HEK293T (cell line): Measurements from ENCODE around the gene ADGRB3.

ENCODE experiments used
- CTCF ChIA-PET: fragments of 350-600 bp; formaldehyde crosslinking; extraction: SDS; loops from one replicate; lab custom pipeline; 2021; ENCODE audit warnings: antibody characterized with exemption, inconsistent platforms; lab: Yijun Ruan, JAX
- POLR2A ChIA-PET: fragments of 350-600 bp; formaldehyde crosslinking; extraction: SDS; loops from one replicate; lab custom pipeline; 2020; ENCODE audit warnings: antibody characterized with exemption, inconsistent platforms; lab: Yijun Ruan, JAX
- DNase-seq: peaks from one replicate; pipeline ENCODE4 v3.0.0; 2012; ENCODE audit warnings: mixed read lengths; ENCODE audit errors: extremely low spot score
- ARNT ChIP-seq: fragments of 450-650 bp; IDR thresholded peaks from 2 replicates; pipeline ENCODE4 v1.6.1; 2017; ENCODE audit warnings: mild to moderate bottlenecking
- BHLHE40 ChIP-seq: fragments of 450-650 bp; IDR thresholded peaks from 2 replicates; pipeline ENCODE4 v1.6.1; 2016; ENCODE audit warnings: mild to moderate bottlenecking, moderate library complexity, borderline replicate concordance
- CTBP1 ChIP-seq: fragments of 450-650 bp; IDR thresholded peaks from 2 replicates; pipeline ENCODE4 v1.6.1; 2016; ENCODE audit warnings: borderline replicate concordance
- ELF4 ChIP-seq: fragments of 450-650 bp; IDR thresholded peaks from 2 replicates; pipeline ENCODE4 v1.6.1; 2017; ENCODE audit warnings: antibody characterized with exemption
- FOXA1 ChIP-seq: fragments of 450-650 bp; IDR thresholded peaks from 2 replicates; pipeline ENCODE4 v1.6.1; 2016; ENCODE audit warnings: mild to moderate bottlenecking
- FOXK2 ChIP-seq: fragments of 450-650 bp; IDR thresholded peaks from 2 replicates; pipeline ENCODE4 v1.6.1; 2016; ENCODE audit warnings: mild to moderate bottlenecking
- FOXM1 ChIP-seq: fragments of 450-650 bp; IDR thresholded peaks from 2 replicates; pipeline ENCODE4 v1.6.1; 2017; ENCODE audit warnings: mild to moderate bottlenecking, borderline replicate concordance
- HDGF ChIP-seq: fragments of 450-650 bp; IDR thresholded peaks from 2 replicates; pipeline ENCODE4 v1.6.1; 2017; ENCODE audit warnings: antibody characterized with exemption, borderline replicate concordance
- L3MBTL2 ChIP-seq: fragments of 450-650 bp; conservative IDR thresholded peaks from 2 replicates; pipeline ENCODE4 v1.6.1; 2016; ENCODE audit warnings: mild to moderate bottlenecking
- LEF1 ChIP-seq: fragments of 450-650 bp; IDR thresholded peaks from 2 replicates; pipeline ENCODE4 v1.6.1; 2017; ENCODE audit warnings: mild to moderate bottlenecking, borderline replicate concordance
- NFRKB ChIP-seq: fragments of 450-650 bp; IDR thresholded peaks from 2 replicates; pipeline ENCODE4 v1.6.1; 2016; ENCODE audit warnings: mild to moderate bottlenecking, moderate library complexity
- PKNOX1 ChIP-seq: fragments of 450-650 bp; IDR thresholded peaks from 2 replicates; pipeline ENCODE4 v1.6.1; 2016
- SP1 ChIP-seq: fragments of 450-650 bp; IDR thresholded peaks from 2 replicates; pipeline ENCODE4 v1.6.1; 2017
- SUZ12 ChIP-seq: fragments of 450-650 bp; IDR thresholded peaks from 2 replicates; pipeline ENCODE4 v1.6.1; 2016; ENCODE audit warnings: mild to moderate bottlenecking
- TARDBP ChIP-seq: fragments of 450-650 bp; IDR thresholded peaks from 2 replicates; pipeline ENCODE4 v1.6.1; 2016
- ZNF384 ChIP-seq: fragments of 450-650 bp; IDR thresholded peaks from 2 replicates; pipeline ENCODE4 v1.6.1; 2016

Gene ADGRB3

DNA sequence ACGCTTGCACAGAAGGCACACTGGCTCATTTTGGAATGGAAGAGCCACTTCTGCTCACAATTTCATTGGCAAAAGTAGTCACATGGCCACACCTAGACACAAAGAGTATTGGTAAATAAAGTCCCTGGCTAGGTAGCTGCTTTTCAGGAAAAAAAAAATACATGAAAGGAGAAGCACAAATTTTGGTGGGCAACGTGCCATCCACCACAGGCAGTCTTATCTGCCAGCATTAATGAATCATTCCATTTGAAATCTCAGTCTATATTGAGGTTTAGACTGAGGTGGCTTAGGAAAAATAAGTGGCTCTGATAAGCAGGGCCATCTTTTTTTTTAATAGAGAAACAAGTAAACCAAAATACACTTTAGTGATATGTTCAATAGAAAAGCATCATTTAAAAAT lies 44.3 kb downstream of the ADGRB3 start:
- TF ChIP-seq ZNF384, result no peak
- TF ChIP-seq ELF4, result no peak
- TF ChIP-seq CTBP1, result no peak
- no peak for TF ChIP-seq HDGF
- no peak for TF ChIP-seq TARDBP
- TF ChIP-seq PKNOX1, result no peak
- no peak for TF ChIP-seq FOXK2
- POLR2A ChIA-PET, result no interaction called here
- CTCF ChIA-PET, result no interaction called here
- DNase-seq, result no peak

- POLR2A ChIA-PET, result no interaction called here
- DNase-seq, result no peak
- CTCF ChIA-PET, result no interaction called here
Measured at GRCh38 chr6:68680264-68680663, 45.2 kb downstream of the ADGRB3 start.

GRCh38 chr6:68689910-68690309 lies 54.8 kb downstream of the ADGRB3 start:
- CTCF ChIA-PET, result no interaction called here
- TF ChIP-seq LEF1 (no peak), FOXK2 (no peak), PKNOX1 (no peak), TARDBP (no peak), ZNF384 (no peak), ELF4 (no peak), L3MBTL2 (no peak), HDGF (no peak), SP1 (no peak), SUZ12 (no peak), FOXA1 (no peak), BHLHE40 (no peak), NFRKB (no peak), CTBP1 (no peak), ARNT (no peak), FOXM1 (no peak)
- POLR2A ChIA-PET, result no interaction called here
- peak; percentile 14 for DNase-seq

More at GRCh38 chr6:68680264-68680663, 45.2 kb downstream of the ADGRB3 start:
- TF ChIP-seq FOXK2, result no peak
- TF ChIP-seq NFRKB, result no peak
- TF ChIP-seq ELF4, result no peak
- TF ChIP-seq LEF1, result no peak
- TF ChIP-seq ZNF384, result no peak

GRCh38 chr6:68691120-68691519 lies 56.0 kb downstream of the ADGRB3 start:
- no peak for DNase-seq
- TF ChIP-seq BHLHE40, result no peak
- no peak for TF ChIP-seq FOXK2
- TF ChIP-seq L3MBTL2, result no peak
- TF ChIP-seq ELF4, result no peak
- TF ChIP-seq HDGF, result no peak
- TF ChIP-seq SUZ12, result no peak
- no peak for TF ChIP-seq TARDBP
- no peak for TF ChIP-seq PKNOX1
- no peak for TF ChIP-seq LEF1
- no peak for TF ChIP-seq CTBP1
- TF ChIP-seq ZNF384, result no peak
- TF ChIP-seq FOXM1, result no peak
- no peak for TF ChIP-seq SP1
- TF ChIP-seq FOXA1, result no peak
- TF ChIP-seq ARNT, result no peak
- TF ChIP-seq NFRKB, result no peak
- CTCF ChIA-PET, result no interaction called here
- POLR2A ChIA-PET, result interaction anchor here (0.8 kb wide), 1 partner anchor 131 kb away, joined by 3 read pairs; no protein-coding TSS in a partner anchor

- CTCF ChIA-PET, result no interaction called here
- TF ChIP-seq PKNOX1 (no peak), LEF1 (no peak), TARDBP (no peak), FOXK2 (no peak), ARNT (no peak), FOXM1 (no peak), ZNF384 (no peak), SUZ12 (no peak), BHLHE40 (no peak), FOXA1 (no peak), NFRKB (no peak)
- POLR2A ChIA-PET, result no interaction called here
- no peak for DNase-seq
Measured at GRCh38 chr6:68693271-68693670, 58.2 kb downstream of the ADGRB3 start.

DNA sequence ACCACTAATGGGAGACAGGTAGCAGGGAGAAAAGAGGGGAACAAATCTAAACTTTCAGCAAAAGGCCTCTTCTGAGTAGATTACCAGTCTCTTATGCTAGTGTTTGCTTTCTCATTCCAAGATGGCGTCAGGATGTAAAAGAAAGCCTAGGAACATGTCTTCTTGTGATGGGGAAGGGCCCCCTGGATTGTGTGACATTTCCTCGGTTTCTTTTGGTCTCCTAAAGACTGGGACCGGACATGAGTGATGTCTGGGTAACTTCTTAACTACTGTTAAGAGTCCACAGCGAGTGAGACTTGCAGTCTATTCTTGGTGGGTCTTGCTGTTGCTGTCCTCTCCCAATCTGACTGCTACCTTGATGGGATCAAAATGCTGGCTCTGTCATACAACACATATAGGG lies 60.3 kb downstream of the ADGRB3 start:
- DNase-seq, result no peak
- ChIA-PET CTCF (interaction anchor here (0.8 kb wide), 1 partner anchor 311 kb away, joined by 3 read pairs; no protein-coding TSS in a partner anchor), POLR2A (no interaction called here)
- TF ChIP-seq ARNT (no peak), ZNF384 (no peak), TARDBP (no peak), CTBP1 (no peak), FOXA1 (no peak), HDGF (no peak)
